ENCODE results near the gene ARSB. TPM values are rescaled to one million over a fixed set of nuclear protein-coding genes. Genes with fewer than 3 reads are reported as not detected.
"Not testable (repeated sequence)": the region's sequence is repeated elsewhere in the genome, so short reads cannot be mapped to it uniquely, and the experiment has no call there.

ARSB gene
- total RNA-seq, 1 donor from 2014 or later, result 30.2 TPM

GRCh38 chr5:78858364-78858763 is 126.7 kb downstream of the ARSB start:
- no peak overlapping the region for H3K4me3 ChIP-seq (ENCODE audit: insufficient read depth, low read depth, low read length)
- H3K79me2 ChIP-seq (ENCODE audit: insufficient read depth, low read length), result no peaks in the 10 kb centered on the region
- H3K36me3 ChIP-seq (ENCODE audit: insufficient read depth, low read length), result no peaks in the 10 kb centered on the region
- H3K4me2 ChIP-seq (ENCODE audit: low read length), result no peak overlapping the region
- Mint-ChIP-seq H3K9me3 (ENCODE audit: unreplicated experiment) (peaks cover 13% of the 10 kb centered on the region), H3K27ac (ENCODE audit: unreplicated experiment) (no peak overlapping the region), H3K27me3 (ENCODE audit: low read depth, unreplicated experiment) (no peaks in the 10 kb centered on the region), H3K36me3 (ENCODE audit: low read depth, unreplicated experiment) (peaks cover 24% of the 10 kb centered on the region), H3K4me3 (ENCODE audit: unreplicated experiment) (no peak overlapping the region), H3K4me1 (ENCODE audit: low read depth, unreplicated experiment) (no peaks in the 10 kb centered on the region)
- no peak overlapping the region for H2AFZ ChIP-seq (ENCODE audit: low read depth, low read length)
- TF ChIP-seq CTCF (IDR thresholded peaks at IDR 0.05; ENCODE audit: insufficient read depth, low read depth, low read length), result no peak
- no peak for TF ChIP-seq EZH2 (IDR thresholded peaks at IDR 0.05; ENCODE audit: insufficient read depth, low read length)
- peaks cover 3% of the 10 kb centered on the region for H3K9me3 ChIP-seq (ENCODE audit: insufficient read depth, low read depth, low read length)
- no peak for FAIRE-seq
- no peak for DNase-seq (ENCODE audit: low read depth)
- H3K27ac ChIP-seq (ENCODE audit: low read depth, low read length), result no peak overlapping the region
- no peaks in the 10 kb centered on the region for H3K4me1 ChIP-seq (ENCODE audit: insufficient read depth, low read length)
- no peak overlapping the region for H3K9ac ChIP-seq (ENCODE audit: low read length)
- no peaks in the 10 kb centered on the region for H3K27me3 ChIP-seq (ENCODE audit: insufficient read depth, low read length)
- no peaks in the 10 kb centered on the region for H4K20me1 ChIP-seq (ENCODE audit: insufficient read depth, low read length)

- no peaks in the 10 kb centered on the region for H3K79me2 ChIP-seq (ENCODE audit: insufficient read depth, low read length)
- H3K4me3 ChIP-seq (ENCODE audit: insufficient read depth, low read depth, low read length), result no peak overlapping the region
- H3K27ac ChIP-seq (ENCODE audit: low read depth, low read length), result no peak overlapping the region
- H3K36me3 ChIP-seq (ENCODE audit: insufficient read depth, low read length), result no peaks in the 10 kb centered on the region
- H3K4me1 Mint-ChIP-seq (ENCODE audit: low read depth, unreplicated experiment), result no peaks in the 10 kb centered on the region
- DNase-seq (ENCODE audit: low read depth) (no peak), FAIRE-seq (no peak)
- H3K27me3 ChIP-seq (ENCODE audit: insufficient read depth, low read length), result no peaks in the 10 kb centered on the region
- peaks cover 3% of the 10 kb centered on the region for H3K9me3 ChIP-seq (ENCODE audit: insufficient read depth, low read depth, low read length)
- H3K4me1 ChIP-seq (ENCODE audit: insufficient read depth, low read length), result no peaks in the 10 kb centered on the region
- no peak overlapping the region for H3K27ac Mint-ChIP-seq (ENCODE audit: unreplicated experiment)
- no peak overlapping the region for H3K4me2 ChIP-seq (ENCODE audit: low read length)
- H4K20me1 ChIP-seq (ENCODE audit: insufficient read depth, low read length), result no peaks in the 10 kb centered on the region
- H3K27me3 Mint-ChIP-seq (ENCODE audit: low read depth, unreplicated experiment), result no peaks in the 10 kb centered on the region
- no peak overlapping the region for H3K4me3 Mint-ChIP-seq (ENCODE audit: unreplicated experiment)
- H3K9me3 Mint-ChIP-seq (ENCODE audit: unreplicated experiment), result peaks cover 18% of the 10 kb centered on the region
- peaks cover 13% of the 10 kb centered on the region for H3K36me3 Mint-ChIP-seq (ENCODE audit: low read depth, unreplicated experiment)
- no peak overlapping the region for H3K9ac ChIP-seq (ENCODE audit: low read length)
- no peak overlapping the region for H2AFZ ChIP-seq (ENCODE audit: low read depth, low read length)
- TF ChIP-seq EZH2 (IDR thresholded peaks at IDR 0.05; ENCODE audit: insufficient read depth, low read length) (no peak), CTCF (IDR thresholded peaks at IDR 0.05; ENCODE audit: insufficient read depth, low read depth, low read length) (no peak)
Measured at GRCh38 chr5:78855026-78855425, 130.1 kb downstream of the ARSB start.

GRCh38 chr5:78851891-78852290 is 133.2 kb downstream of the ARSB start:
- H2AFZ ChIP-seq (ENCODE audit: low read depth, low read length); H3K4me3 ChIP-seq (ENCODE audit: insufficient read depth, low read depth, low read length); H3K27me3 ChIP-seq (ENCODE audit: insufficient read depth, low read length); H3K27ac ChIP-seq (ENCODE audit: low read depth, low read length); H3K4me1 Mint-ChIP-seq (ENCODE audit: low read depth, unreplicated experiment); FAIRE-seq; H3K4me3 Mint-ChIP-seq (ENCODE audit: unreplicated experiment); H3K9ac ChIP-seq (ENCODE audit: low read length); H3K4me1 ChIP-seq (ENCODE audit: insufficient read depth, low read length); H3K4me2 ChIP-seq (ENCODE audit: low read length); H3K27ac Mint-ChIP-seq (ENCODE audit: unreplicated experiment); H3K36me3 ChIP-seq (ENCODE audit: insufficient read depth, low read length); H3K27me3 Mint-ChIP-seq (ENCODE audit: low read depth, unreplicated experiment); DNase-seq (ENCODE audit: low read depth); H3K79me2 ChIP-seq (ENCODE audit: insufficient read depth, low read length); H4K20me1 ChIP-seq (ENCODE audit: insufficient read depth, low read length); H3K9me3 ChIP-seq (ENCODE audit: insufficient read depth, low read depth, low read length): not testable (repeated sequence)
- Mint-ChIP-seq H3K36me3 (ENCODE audit: low read depth, unreplicated experiment) (peaks cover 13% of the 10 kb centered on the region), H3K9me3 (ENCODE audit: unreplicated experiment) (peaks cover 22% of the 10 kb centered on the region)

Data from astrocyte (in vitro differentiated cells and primary cell).